Endodermal cell (in vitro differentiated cells): ENCODE measurements around the gene REEP1. TPM values are rescaled to one million over a fixed set of nuclear protein-coding genes. Genes with fewer than 3 reads are reported as not detected.
"Not testable (repeated sequence)": the region's sequence is repeated elsewhere in the genome, so short reads cannot be mapped to it uniquely, and the experiment has no call there.

Experiments
- DNase-seq: peaks from one replicate; pipeline ENCODE4 v3.0.0-alpha.2; 2017
- H3K27ac ChIP-seq: 2 replicates; pipeline ENCODE4 v1.5.1; 2013; ENCODE audit warnings: mild to moderate bottlenecking, low read depth, low read length, moderate library complexity
- H3K27me3 ChIP-seq: 2 replicates; pipeline ENCODE4 v1.6.1; 2013; ENCODE audit warnings: mild to moderate bottlenecking, low read length, moderate library complexity; ENCODE audit not compliant: insufficient read depth, control insufficient read depth, poor library complexity, severe bottlenecking
- H3K36me3 ChIP-seq: 2 replicates; pipeline ENCODE4 v1.7.0; 2013; ENCODE audit warnings: mild to moderate bottlenecking, low read length, moderate library complexity; ENCODE audit not compliant: control insufficient read depth, insufficient read depth
- H3K4me1 ChIP-seq: one replicate; pipeline ENCODE4 v1.7.0; 2013; ENCODE audit warnings: low read length; ENCODE audit not compliant: control insufficient read depth, insufficient read depth
- H3K4me3 ChIP-seq: 2 replicates; pipeline ENCODE4 v1.5.1; 2013; ENCODE audit warnings: mild to moderate bottlenecking, low read length, moderate library complexity
- H3K9ac ChIP-seq: 2 replicates; pipeline ENCODE4 v1.6.1; 2013; ENCODE audit warnings: mild to moderate bottlenecking, low read length, moderate library complexity; ENCODE audit not compliant: poor library complexity, severe bottlenecking; ENCODE audit errors: extremely low read depth
- H3K9me3 ChIP-seq: 2 replicates; pipeline ENCODE4 v1.6.1; 2013; ENCODE audit warnings: mild to moderate bottlenecking, low read length, moderate library complexity; ENCODE audit not compliant: control insufficient read depth
- H3K27ac Mint-ChIP-seq: 2 replicates; pipeline ENCODE4 v1.8.0; 2020; ENCODE audit warnings: mixed read lengths
- H3K27me3 Mint-ChIP-seq: 2 replicates; pipeline ENCODE4 v1.8.0; 2021; ENCODE audit warnings: mild to moderate bottlenecking, mixed read lengths; ENCODE audit not compliant: insufficient read depth
- H3K36me3 Mint-ChIP-seq: 2 replicates; pipeline ENCODE4 v1.8.0; 2020; ENCODE audit warnings: low read depth, mixed read lengths
- H3K4me1 Mint-ChIP-seq: 2 replicates; pipeline ENCODE4 v1.8.0; 2020; ENCODE audit warnings: mixed read lengths
- H3K4me3 Mint-ChIP-seq: 2 replicates; pipeline ENCODE4 v1.8.0; 2020; ENCODE audit warnings: mild to moderate bottlenecking, moderate library complexity, mixed read lengths
- H3K9me3 Mint-ChIP-seq: 2 replicates; pipeline ENCODE4 v1.8.0; 2020; ENCODE audit warnings: mild to moderate bottlenecking, mixed read lengths
- WGBS, 2 experiments: methylation state at CpG; one replicate each; pipeline versions ENCODE4 v1.1.5 to v1.1.7; 2013; ENCODE audit warnings: missing lambda C conversion rate in 2 of 2, mixed read lengths in 1 of 2; ENCODE audit not compliant: insufficient coverage in 1 of 2, insufficient read length in 1 of 2; 5-methylcytosine and 5-hydroxymethylcytosine counted together
- total RNA-seq, 2 donors: library from RNA; stranded (reverse); fragmentation: NEBNext Ultra II Directional in 1 of 2; extraction: Animal tissue kit (Norgen Biotek cat#: 25700) in 1 of 2; gene quantifications; 2 replicates in 1 of 2; 3 replicates in 1 of 2; pipeline ENCODE4 v1.2.1, GENCODE V29; 2021
- TF ChIP-seq, protein P1 (sequence below): fragments of 200-600 bp; sonication (generic); conservative IDR thresholded peaks from 2 replicates; pipeline ENCODE4 v1.5.0; 2021; ENCODE audit warnings: antibody characterized with exemption, mild to moderate bottlenecking

Gene REEP1
- total RNA-seq, 2 donors from 2014 or later: 2.9 to 3.8 TPM

DNA sequence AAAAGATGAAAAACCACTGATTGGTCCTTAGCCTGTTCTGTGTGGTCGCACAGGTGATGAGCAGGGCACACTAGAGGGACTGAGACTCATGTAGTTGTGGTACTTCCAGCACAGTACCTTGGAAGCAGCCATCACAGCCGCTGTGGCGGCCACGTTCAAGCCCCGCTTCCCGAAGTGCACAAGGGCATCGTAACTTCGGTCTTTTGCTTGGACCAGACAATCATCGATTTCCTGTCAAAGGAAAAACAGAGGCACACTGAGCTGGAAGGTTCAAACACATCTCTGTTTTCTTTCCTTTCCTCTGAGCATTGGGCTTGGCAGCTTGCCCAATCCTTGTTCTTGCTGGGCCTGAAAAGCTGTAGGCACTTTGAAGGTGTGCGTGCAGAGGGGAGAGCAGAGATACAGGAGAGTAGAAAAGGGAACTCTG, 85.6 kb downstream of the REEP1 start:
- DNase-seq: peak; percentile 26
- Histone ChIP-seq H3K9me3 (no peaks in the 10 kb centered on the region), H3K4me1 (no peaks in the 10 kb centered on the region), H3K4me3 (no peak overlapping the region), H3K9ac (no peak overlapping the region), H3K36me3 (no peaks in the 10 kb centered on the region), H3K27me3 (no peaks in the 10 kb centered on the region), H3K27ac (no peak overlapping the region)
- Mint-ChIP-seq H3K9me3 (no peaks in the 10 kb centered on the region), H3K4me3 (no peak overlapping the region), H3K4me1 (no peaks in the 10 kb centered on the region), H3K27ac (no peak overlapping the region), H3K27me3 (no peaks in the 10 kb centered on the region), H3K36me3 (no peaks in the 10 kb centered on the region)
- TF ChIP-seq, protein P1, sequence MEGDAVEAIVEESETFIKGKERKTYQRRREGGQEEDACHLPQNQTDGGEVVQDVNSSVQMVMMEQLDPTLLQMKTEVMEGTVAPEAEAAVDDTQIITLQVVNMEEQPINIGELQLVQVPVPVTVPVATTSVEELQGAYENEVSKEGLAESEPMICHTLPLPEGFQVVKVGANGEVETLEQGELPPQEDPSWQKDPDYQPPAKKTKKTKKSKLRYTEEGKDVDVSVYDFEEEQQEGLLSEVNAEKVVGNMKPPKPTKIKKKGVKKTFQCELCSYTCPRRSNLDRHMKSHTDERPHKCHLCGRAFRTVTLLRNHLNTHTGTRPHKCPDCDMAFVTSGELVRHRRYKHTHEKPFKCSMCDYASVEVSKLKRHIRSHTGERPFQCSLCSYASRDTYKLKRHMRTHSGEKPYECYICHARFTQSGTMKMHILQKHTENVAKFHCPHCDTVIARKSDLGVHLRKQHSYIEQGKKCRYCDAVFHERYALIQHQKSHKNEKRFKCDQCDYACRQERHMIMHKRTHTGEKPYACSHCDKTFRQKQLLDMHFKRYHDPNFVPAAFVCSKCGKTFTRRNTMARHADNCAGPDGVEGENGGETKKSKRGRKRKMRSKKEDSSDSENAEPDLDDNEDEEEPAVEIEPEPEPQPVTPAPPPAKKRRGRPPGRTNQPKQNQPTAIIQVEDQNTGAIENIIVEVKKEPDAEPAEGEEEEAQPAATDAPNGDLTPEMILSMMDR: no peak
- WGBS, 2 experiments: 91 to 92% methylated on average over 9 to 10 of the region's 10 CpGs

DNA sequence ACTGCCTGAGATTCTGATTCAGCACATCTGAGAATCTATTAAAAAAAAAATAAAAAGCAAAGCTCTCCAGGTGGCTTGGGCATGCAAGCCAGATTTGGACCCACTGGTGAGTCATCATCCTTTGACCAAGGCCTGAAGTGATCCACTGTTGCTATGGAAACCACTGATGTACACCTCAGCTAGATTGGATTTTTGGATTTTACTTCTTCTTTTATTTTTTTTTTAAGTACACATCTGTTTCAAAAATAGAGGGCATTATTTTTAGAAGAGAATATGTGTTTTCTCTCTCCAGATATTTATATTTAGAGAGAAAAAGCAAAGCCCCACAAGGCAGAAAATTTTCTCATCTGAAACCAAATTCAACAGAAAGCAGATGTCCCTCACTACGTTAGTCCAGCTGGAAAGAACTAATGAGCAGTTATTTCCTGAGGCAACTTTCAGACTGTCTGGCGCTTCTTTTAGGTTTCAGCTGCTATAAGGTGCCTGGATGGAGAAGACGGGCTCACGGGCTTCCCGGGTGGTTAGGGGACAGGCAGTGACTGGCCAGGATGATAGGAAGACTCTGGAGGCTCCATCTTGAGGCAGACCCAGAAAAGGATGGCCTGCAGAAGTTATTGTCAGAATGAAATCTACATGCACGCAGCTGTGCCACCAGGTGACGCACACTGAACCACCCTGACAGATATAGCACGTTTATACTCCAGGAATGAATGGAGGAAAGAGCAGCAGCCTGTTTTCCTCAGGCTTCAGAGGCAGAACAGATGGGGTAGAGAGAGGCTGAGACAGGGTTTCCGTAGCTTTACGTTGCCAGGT, 87.6 kb downstream of the REEP1 start:
- DNase-seq: peak; percentile 40
- H3K36me3 ChIP-seq: no peaks in the 10 kb centered on the region
- no peaks in the 10 kb centered on the region for H3K27me3 ChIP-seq
- H3K27ac ChIP-seq: peak overlapping the region; percentile 36
- no peaks in the 10 kb centered on the region for H3K4me1 ChIP-seq
- Mint-ChIP-seq H3K27me3 (no peaks in the 10 kb centered on the region), H3K27ac (no peak overlapping the region), H3K4me3 (no peak overlapping the region), H3K4me1 (no peaks in the 10 kb centered on the region), H3K36me3 (no peaks in the 10 kb centered on the region), H3K9me3 (no peaks in the 10 kb centered on the region)
- no peak overlapping the region for H3K4me3 ChIP-seq
- H3K9me3 ChIP-seq: no peaks in the 10 kb centered on the region
- TF ChIP-seq, protein P1: no peak
- no peak overlapping the region for H3K9ac ChIP-seq
- WGBS, 2 experiments: 93 to 94% methylated on average over 4 to 10 of the region's 10 CpGs

DNA sequence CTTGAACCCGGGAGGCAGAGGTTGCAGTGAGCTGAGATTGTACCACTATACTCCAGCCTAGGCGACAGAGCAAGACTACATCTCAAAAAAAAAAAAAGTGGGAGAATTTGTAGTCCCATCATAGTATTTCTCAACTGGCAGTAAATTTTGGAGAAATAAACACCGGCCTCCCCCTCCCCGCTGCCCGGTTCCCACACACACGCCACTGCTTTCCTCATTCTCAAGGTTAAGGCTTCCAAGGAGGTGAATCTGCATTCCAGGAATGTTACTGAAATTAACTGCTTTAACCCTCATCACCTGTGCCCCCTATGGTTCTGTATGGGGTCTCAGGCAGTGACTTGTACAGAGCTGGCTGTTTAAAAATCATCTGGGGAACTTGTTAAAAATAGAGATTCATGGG, 88.2 kb downstream of the REEP1 start:
- H3K9me3 ChIP-seq: no peaks in the 10 kb centered on the region
- no peak overlapping the region for H3K9ac ChIP-seq
- Mint-ChIP-seq H3K9me3 (peaks cover 3% of the 10 kb centered on the region), H3K27me3 (no peaks in the 10 kb centered on the region), H3K27ac (no peak overlapping the region), H3K4me3 (no peak overlapping the region), H3K36me3 (no peaks in the 10 kb centered on the region), H3K4me1 (no peaks in the 10 kb centered on the region)
- no peaks in the 10 kb centered on the region for H3K27me3 ChIP-seq
- no peak overlapping the region for H3K4me3 ChIP-seq
- H3K4me1 ChIP-seq: no peaks in the 10 kb centered on the region
- peak overlapping the region; percentile 36 for H3K27ac ChIP-seq
- TF ChIP-seq, protein P1: no peak
- H3K36me3 ChIP-seq: no peaks in the 10 kb centered on the region
- peak; percentile 45 for DNase-seq
- WGBS, 2 experiments: 85% methylated on average over 6 of the region's 6 CpGs; no CpG with 5 or more reads in 1 of the 2 experiments

DNA sequence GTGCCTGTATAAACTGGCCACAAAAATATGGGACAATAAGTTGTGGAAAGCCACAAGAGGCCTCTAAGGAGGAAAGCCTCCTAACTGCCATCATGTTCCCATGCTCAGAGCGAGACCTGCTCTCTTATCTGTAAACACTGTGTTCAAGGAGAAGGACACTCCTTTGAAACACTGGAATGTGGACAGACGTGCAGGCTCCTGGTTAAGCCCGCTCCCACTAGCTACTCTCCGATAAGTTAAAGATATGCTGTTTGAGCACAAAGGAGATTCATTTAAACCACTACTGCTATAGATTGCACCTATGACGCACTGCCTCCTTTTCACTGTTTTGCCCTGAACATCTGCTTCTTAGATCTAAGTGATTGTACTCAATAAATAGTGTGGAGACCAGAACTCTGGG, 92.2 kb downstream of the REEP1 start:
- not testable (repeated sequence) for H3K27ac Mint-ChIP-seq, H3K27me3 Mint-ChIP-seq, H3K27ac ChIP-seq, H3K4me3 ChIP-seq, H3K27me3 ChIP-seq, H3K36me3 ChIP-seq, H3K4me1 Mint-ChIP-seq, H3K4me3 Mint-ChIP-seq, H3K9me3 ChIP-seq, H3K36me3 Mint-ChIP-seq, H3K9ac ChIP-seq, H3K9me3 Mint-ChIP-seq, H3K4me1 ChIP-seq
- peak; percentile 6 for DNase-seq
- whole genome bisulfite sequencing, 2 experiments: 87 to 96% methylated on average over 5 of the region's 5 CpGs

DNA sequence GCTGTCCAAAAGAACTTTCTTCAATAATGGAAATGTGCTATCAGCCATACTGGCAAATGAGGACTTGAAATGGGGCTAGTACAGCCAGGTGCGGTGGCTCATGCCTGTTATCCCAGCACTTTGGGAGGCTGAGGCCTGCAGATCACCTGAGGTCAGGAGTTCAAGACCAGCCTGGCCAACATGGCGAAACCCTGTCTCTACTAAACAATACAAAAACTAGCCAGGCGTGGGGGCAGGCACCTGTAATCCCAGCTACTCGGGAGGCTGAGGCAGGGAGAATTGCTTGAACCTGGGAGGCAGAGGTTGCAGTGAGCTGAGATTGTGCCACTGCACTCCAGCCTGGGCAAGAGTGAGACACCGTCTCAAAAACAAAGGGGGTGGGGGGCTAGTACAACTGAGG, 92.6 kb downstream of the REEP1 start:
- not testable (repeated sequence) for H3K4me3 ChIP-seq, H3K9me3 Mint-ChIP-seq, H3K36me3 ChIP-seq, H3K27ac ChIP-seq, H3K27me3 ChIP-seq, H3K4me3 Mint-ChIP-seq, H3K9me3 ChIP-seq, H3K36me3 Mint-ChIP-seq, H3K4me1 Mint-ChIP-seq, H3K4me1 ChIP-seq, H3K9ac ChIP-seq, H3K27me3 Mint-ChIP-seq, H3K27ac Mint-ChIP-seq
- peak; percentile 4 for DNase-seq
- WGBS, 2 experiments: 93 to 95% methylated on average over 3 to 5 of the region's 5 CpGs
